Loucy (cell line): ENCODE measurements around the gene GNA14.

Source experiments
- EZH2phosphoT487 ChIP-seq: fragments of 200-600 bp; IDR thresholded peaks from 2 replicates; pipeline ENCODE4 v1.6.1; 2018; ENCODE audit warnings: antibody characterized with exemption, mild to moderate bottlenecking, moderate library complexity, borderline replicate concordance
- TF ChIP-seq, protein P1 (sequence below): fragments of 200-600 bp; sonication (generic); conservative IDR thresholded peaks from 2 replicates; pipeline ENCODE4 v1.5.1; 2014; ENCODE audit warnings: mild to moderate bottlenecking, antibody characterized with exemption, low read length

GRCh38 chr9:77667151-77667550 lies 19.0 kb upstream of the GNA14 start:
- TF ChIP-seq, protein P1, sequence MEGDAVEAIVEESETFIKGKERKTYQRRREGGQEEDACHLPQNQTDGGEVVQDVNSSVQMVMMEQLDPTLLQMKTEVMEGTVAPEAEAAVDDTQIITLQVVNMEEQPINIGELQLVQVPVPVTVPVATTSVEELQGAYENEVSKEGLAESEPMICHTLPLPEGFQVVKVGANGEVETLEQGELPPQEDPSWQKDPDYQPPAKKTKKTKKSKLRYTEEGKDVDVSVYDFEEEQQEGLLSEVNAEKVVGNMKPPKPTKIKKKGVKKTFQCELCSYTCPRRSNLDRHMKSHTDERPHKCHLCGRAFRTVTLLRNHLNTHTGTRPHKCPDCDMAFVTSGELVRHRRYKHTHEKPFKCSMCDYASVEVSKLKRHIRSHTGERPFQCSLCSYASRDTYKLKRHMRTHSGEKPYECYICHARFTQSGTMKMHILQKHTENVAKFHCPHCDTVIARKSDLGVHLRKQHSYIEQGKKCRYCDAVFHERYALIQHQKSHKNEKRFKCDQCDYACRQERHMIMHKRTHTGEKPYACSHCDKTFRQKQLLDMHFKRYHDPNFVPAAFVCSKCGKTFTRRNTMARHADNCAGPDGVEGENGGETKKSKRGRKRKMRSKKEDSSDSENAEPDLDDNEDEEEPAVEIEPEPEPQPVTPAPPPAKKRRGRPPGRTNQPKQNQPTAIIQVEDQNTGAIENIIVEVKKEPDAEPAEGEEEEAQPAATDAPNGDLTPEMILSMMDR: no peak
- TF ChIP-seq EZH2phosphoT487: no peak
